K562 (cell line): ENCODE measurements around the gene TBX1. TPM values are rescaled to one million over a fixed set of nuclear protein-coding genes. Genes with fewer than 3 reads are reported as not detected.

Experiments used
- CBX8 ChIP-seq: fragments of 200-600 bp; sonication (generic); IDR thresholded peaks from 2 replicates; pipeline ENCODE4 v1.6.1; 2012; ENCODE audit warnings: borderline replicate concordance, mixed run types, low read depth, mild to moderate bottlenecking, moderate library complexity, mixed read lengths, low read length, control low read depth, inconsistent platforms; ENCODE audit not compliant: poor library complexity, severe bottlenecking; ENCODE audit errors: extremely low read depth
- GABPA ChIP-seq: fragments of 200-800 bp; sonication (Bioruptor generic); conservative IDR thresholded peaks from 2 replicates; pipeline ENCODE4 v1.6.1; 2016; ENCODE audit warnings: low read depth, missing genetic modification characterization, missing compliant biosample characterization
- HSF4 ChIP-seq: fragments of 250-450 bp; sonication (Bioruptor Pico); IDR thresholded peaks from 2 replicates; pipeline ENCODE4 v2.1.2; 2022; ENCODE audit warnings: mild to moderate bottlenecking, moderate library complexity, borderline replicate concordance
- MAZ ChIP-seq, 2 experiments: fragments of 450-650 bp in 1 of 2; sonication (generic) in 1 of 2; formaldehyde crosslinking; IDR thresholded peaks in 1 of 2; conservative IDR thresholded peaks in 1 of 2; 2 replicates each; pipeline versions ENCODE4 v1.4.0 to v1.5.0; 2020; ENCODE audit warnings: mild to moderate bottlenecking in 1 of 2, missing genetic modification reagents in 1 of 2
- NR4A1 ChIP-seq, 2 experiments: fragments of 250-450 bp in 1 of 2; fragments of 450-650 bp in 1 of 2; sonication (Bioruptor Pico) in 1 of 2; IDR thresholded peaks; 2 replicates each; pipeline versions ENCODE4 v1.4.0 to v1.6.1; 2016 to 2020; ENCODE audit warnings: mild to moderate bottlenecking in 2 of 2, missing compliant biosample characterization in 1 of 2, missing genetic modification characterization in 1 of 2, moderate library complexity in 1 of 2
- RBFOX2 ChIP-seq: fragments of 200-400 bp; formaldehyde crosslinking; IDR thresholded peaks from 2 replicates; pipeline ENCODE4 v1.6.1; 2017; ENCODE audit warnings: low read depth, mild to moderate bottlenecking, low read length, moderate library complexity
- STAG1 ChIP-seq: sonication (generic); formaldehyde crosslinking; IDR thresholded peaks from 2 replicates; pipeline ENCODE4 v1.5.0; 2020; ENCODE audit warnings: missing genetic modification reagents, borderline replicate concordance
- ZFPM2 ChIP-seq: fragments of 250-450 bp; sonication (Bioruptor Pico); IDR thresholded peaks from 2 replicates; pipeline ENCODE4 v1.5.1; 2022; ENCODE audit warnings: mild to moderate bottlenecking
- ZNF232 ChIP-seq: sonication (generic); formaldehyde crosslinking; IDR thresholded peaks from 2 replicates; pipeline ENCODE4 v1.8.0; 2022; ENCODE audit warnings: mild to moderate bottlenecking, missing genetic modification reagents
- ZNF253 ChIP-seq: fragments of 250-450 bp; sonication (Bioruptor Pico); conservative IDR thresholded peaks from 2 replicates; pipeline ENCODE4 v1.6.1; 2021; ENCODE audit warnings: mild to moderate bottlenecking
- polyA plus RNA-seq, 8 experiments: library from polyadenylated mRNA; depleted of rRNA in 4 of 8; stranded (reverse) in 5 of 8; unstranded in 3 of 8; fragments of >200 nt; fragmentation: Nextera tagmentation in 2 of 8; fragmentation: Illumina TruSeq in 1 of 8; extraction: Ambion mirVana in 2 of 8; extraction: Trizol in 1 of 8; gene quantifications; 2 replicates each; pipeline versions ENCODE4 v1.2.1 to v1.2.3, GENCODE V29; 2011 to 2014; ENCODE audit warnings: inconsistent platforms in 1 of 8, missing spikeins in 1 of 8
- total RNA-seq, 7 experiments: library from RNA; depleted of rRNA in 6 of 7; stranded (reverse); fragments of >200 nt in 6 of 7; fragmentation: Illumina TruSeq in 2 of 7; extraction: Trizol in 2 of 7; gene quantifications; 2 replicates each; pipeline versions ENCODE4 v1.2.1 to v1.2.3, GENCODE V29; 2011 to 2021; ENCODE audit warnings: low replicate concordance in 1 of 7
- TF ChIP-seq, protein P1 (sequence below): fragments of 250-450 bp; sonication (Bioruptor Pico); IDR thresholded peaks from 2 replicates; pipeline ENCODE4 v1.8.0; 2021; ENCODE audit warnings: moderate library complexity, mild to moderate bottlenecking, inconsistent platforms
- TF ChIP-seq, protein P2 (sequence below): sonication (generic); formaldehyde crosslinking; IDR thresholded peaks from 2 replicates; pipeline ENCODE4 v1.8.0; 2022; ENCODE audit warnings: missing genetic modification reagents, mild to moderate bottlenecking, moderate library complexity, borderline replicate concordance
- TF ChIP-seq, protein P3 (sequence below), 2 experiments: fragments of 450-650 bp; IDR thresholded peaks; 2 replicates each; pipeline ENCODE4 v1.6.1; 2016
- TF ChIP-seq, protein P4 (sequence below): fragments of 450-650 bp; IDR thresholded peaks from 2 replicates; pipeline ENCODE4 v1.6.1; 2016; ENCODE audit warnings: antibody characterized with exemption
- TF ChIP-seq, protein P5 (sequence below): fragments of 250-450 bp; sonication (Bioruptor Pico); IDR thresholded peaks from 2 replicates; pipeline ENCODE4 v1.8.0; 2022; ENCODE audit warnings: inconsistent platforms

TBX1 gene
- total and polyA plus RNA-seq, 9 of the 15 experiments (the other 6 are each of a cell fraction or from before 2014, with no cell fraction given), result 0.07 to 35.0 (median 3.9) TPM

DNA sequence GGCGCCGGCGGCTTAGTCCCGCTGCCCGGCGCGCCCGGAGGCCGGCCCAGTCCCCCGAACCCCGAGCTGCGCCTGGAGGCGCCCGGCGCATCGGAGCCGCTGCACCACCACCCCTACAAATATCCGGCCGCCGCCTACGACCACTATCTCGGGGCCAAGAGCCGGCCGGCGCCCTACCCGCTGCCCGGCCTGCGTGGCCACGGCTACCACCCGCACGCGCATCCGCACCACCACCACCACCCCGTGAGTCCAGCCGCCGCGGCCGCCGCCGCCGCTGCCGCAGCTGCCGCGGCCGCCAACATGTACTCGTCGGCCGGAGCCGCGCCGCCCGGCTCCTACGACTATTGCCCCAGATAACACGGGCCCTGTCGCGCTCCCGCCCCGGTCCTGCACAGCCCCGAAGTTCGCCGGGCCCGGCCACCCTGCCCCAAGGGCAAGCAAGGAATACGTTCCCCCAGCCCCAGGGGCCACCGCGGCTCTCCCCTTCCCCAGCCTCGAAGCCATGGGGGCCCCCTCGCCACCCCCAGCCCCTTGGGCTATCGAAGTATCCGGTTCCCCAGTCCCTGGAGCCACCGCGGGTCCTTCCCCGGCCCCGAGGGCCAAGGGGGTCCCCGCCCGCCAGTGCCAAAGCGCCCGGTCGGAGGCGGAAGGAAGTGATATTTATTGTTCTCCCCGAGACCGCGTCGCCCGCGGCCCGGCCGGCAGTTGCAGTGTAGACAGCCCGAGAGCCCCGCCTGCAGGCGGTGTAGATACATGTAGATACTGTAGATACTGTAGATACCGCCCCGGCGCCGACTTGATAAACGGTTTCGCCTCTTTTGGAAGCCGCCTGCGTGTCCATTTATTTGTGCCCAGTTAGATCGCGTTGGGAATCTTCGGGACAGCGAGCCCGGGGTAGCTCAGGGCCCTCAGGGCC is 6.2 kb downstream of the TBX1 start (continued):
- TF ChIP-seq MAZ (CRISPR knock-in tag; conservative IDR thresholded peaks at IDR 0.05 in 1 of 2, IDR thresholded peaks at IDR 0.05 in 1 of 2) (0 out of 4 replicates have a peak, but pooled peaks of 1 of the 2 experiments have one; percentile 41), STAG1 (CRISPR knock-in tag) (no peak), ZFPM2 (CRISPR knock-in tag) (0 out of 2 replicates have a peak, but pooled peaks have one; percentile 30), RBFOX2 (peak; percentile 79), ZNF232 (CRISPR knock-in tag) (no peak), HSF4 (CRISPR knock-in tag) (no peak), ZNF253 (CRISPR knock-in tag) (no peak), CBX8 (no peak), GABPA (tag) (peak; percentile 65; the same call in 1 of the 2 replicates), NR4A1 (CRISPR knock-in tag; IDR thresholded peaks at IDR 0.05) (no peak), NR4A1 (tag; IDR thresholded peaks at IDR 0.05) (no peak)
- TF ChIP-seq, protein P1, sequence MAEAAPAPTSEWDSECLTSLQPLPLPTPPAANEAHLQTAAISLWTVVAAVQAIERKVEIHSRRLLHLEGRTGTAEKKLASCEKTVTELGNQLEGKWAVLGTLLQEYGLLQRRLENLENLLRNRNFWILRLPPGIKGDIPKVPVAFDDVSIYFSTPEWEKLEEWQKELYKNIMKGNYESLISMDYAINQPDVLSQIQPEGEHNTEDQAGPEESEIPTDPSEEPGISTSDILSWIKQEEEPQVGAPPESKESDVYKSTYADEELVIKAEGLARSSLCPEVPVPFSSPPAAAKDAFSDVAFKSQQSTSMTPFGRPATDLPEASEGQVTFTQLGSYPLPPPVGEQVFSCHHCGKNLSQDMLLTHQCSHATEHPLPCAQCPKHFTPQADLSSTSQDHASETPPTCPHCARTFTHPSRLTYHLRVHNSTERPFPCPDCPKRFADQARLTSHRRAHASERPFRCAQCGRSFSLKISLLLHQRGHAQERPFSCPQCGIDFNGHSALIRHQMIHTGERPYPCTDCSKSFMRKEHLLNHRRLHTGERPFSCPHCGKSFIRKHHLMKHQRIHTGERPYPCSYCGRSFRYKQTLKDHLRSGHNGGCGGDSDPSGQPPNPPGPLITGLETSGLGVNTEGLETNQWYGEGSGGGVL, result no peak
- TF ChIP-seq, protein P2, sequence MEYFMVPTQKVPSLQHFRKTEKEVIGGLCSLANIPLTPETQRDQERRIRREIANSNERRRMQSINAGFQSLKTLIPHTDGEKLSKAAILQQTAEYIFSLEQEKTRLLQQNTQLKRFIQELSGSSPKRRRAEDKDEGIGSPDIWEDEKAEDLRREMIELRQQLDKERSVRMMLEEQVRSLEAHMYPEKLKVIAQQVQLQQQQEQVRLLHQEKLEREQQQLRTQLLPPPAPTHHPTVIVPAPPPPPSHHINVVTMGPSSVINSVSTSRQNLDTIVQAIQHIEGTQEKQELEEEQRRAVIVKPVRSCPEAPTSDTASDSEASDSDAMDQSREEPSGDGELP (CRISPR knock-in tag), result no peak
- TF ChIP-seq, protein P3, sequence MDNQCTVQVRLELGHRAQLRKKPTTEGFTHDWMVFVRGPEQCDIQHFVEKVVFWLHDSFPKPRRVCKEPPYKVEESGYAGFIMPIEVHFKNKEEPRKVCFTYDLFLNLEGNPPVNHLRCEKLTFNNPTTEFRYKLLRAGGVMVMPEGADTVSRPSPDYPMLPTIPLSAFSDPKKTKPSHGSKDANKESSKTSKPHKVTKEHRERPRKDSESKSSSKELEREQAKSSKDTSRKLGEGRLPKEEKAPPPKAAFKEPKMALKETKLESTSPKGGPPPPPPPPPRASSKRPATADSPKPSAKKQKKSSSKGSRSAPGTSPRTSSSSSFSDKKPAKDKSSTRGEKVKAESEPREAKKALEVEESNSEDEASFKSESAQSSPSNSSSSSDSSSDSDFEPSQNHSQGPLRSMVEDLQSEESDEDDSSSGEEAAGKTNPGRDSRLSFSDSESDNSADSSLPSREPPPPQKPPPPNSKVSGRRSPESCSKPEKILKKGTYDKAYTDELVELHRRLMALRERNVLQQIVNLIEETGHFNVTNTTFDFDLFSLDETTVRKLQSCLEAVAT (IDR thresholded peaks at IDR 0.05), result no peak
- TF ChIP-seq, protein P4, sequence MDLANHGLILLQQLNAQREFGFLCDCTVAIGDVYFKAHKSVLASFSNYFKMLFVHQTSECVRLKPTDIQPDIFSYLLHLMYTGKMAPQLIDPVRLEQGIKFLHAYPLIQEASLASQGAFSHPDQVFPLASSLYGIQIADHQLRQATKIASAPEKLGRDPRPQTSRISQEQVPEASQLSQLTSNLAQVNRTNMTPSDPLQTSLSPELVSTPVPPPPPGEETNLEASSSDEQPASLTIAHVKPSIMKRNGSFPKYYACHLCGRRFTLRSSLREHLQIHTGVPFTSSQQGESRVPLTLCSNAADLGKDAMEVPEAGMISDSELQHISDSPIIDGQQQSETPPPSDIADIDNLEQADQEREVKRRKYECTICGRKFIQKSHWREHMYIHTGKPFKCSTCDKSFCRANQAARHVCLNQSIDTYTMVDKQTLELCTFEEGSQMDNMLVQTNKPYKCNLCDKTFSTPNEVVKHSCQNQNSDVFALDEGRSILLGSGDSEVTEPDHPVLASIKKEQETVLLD, result peak; percentile 35; the same call in 1 of the 2 replicates
- TF ChIP-seq, protein P5, sequence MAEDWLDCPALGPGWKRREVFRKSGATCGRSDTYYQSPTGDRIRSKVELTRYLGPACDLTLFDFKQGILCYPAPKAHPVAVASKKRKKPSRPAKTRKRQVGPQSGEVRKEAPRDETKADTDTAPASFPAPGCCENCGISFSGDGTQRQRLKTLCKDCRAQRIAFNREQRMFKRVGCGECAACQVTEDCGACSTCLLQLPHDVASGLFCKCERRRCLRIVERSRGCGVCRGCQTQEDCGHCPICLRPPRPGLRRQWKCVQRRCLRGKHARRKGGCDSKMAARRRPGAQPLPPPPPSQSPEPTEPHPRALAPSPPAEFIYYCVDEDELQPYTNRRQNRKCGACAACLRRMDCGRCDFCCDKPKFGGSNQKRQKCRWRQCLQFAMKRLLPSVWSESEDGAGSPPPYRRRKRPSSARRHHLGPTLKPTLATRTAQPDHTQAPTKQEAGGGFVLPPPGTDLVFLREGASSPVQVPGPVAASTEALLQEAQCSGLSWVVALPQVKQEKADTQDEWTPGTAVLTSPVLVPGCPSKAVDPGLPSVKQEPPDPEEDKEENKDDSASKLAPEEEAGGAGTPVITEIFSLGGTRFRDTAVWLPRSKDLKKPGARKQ (CRISPR knock-in tag), result no peak
